ENCODE data around the gene CYP27B1. TPM values are rescaled to one million over a fixed set of nuclear protein-coding genes. Genes with fewer than 3 reads are reported as not detected.

The CYP27B1 gene
- total RNA-seq, 1 donor from 2014 or later = 3.8 TPM

Other genes with a start within 250 kb of the CYP27B1 start
- gene DDIT3, start 246.6 kb downstream of the CYP27B1 start, total RNA-seq = 20.1 and 22.0 TPM in 2 replicates
- gene MBD6, start 244.3 kb downstream of the CYP27B1 start, total RNA-seq = 73.2 and 84.8 TPM in 2 replicates
- 88.6 and 89.2 TPM in 2 replicates for gene DCTN2, start 219.9 kb downstream of the CYP27B1 start, total RNA-seq
- gene KIF5A, start 217.0 kb downstream of the CYP27B1 start, total RNA-seq = 1.5 and 2.2 TPM in 2 replicates
- 24.8 and 26.3 TPM in 2 replicates for gene PIP4K2C, start 175.9 kb downstream of the CYP27B1 start, total RNA-seq
- 25.7 and 27.5 TPM in 2 replicates for gene DTX3, start 162.3 kb downstream of the CYP27B1 start, total RNA-seq
- gene ARHGEF25, start 155.6 kb downstream of the CYP27B1 start, total RNA-seq = 0.34 and 0.51 TPM in 2 replicates
- 4.3 and 4.5 TPM in 2 replicates for gene B4GALNT1, start 133.9 kb downstream of the CYP27B1 start, total RNA-seq
- 161 and 162 TPM in 2 replicates for gene OS9, start 72.9 kb downstream of the CYP27B1 start, total RNA-seq
- gene AGAP2, start 28.3 kb downstream of the CYP27B1 start, total RNA-seq = 70.2 and 74.9 TPM in 2 replicates
- gene TSPAN31, start 22.0 kb downstream of the CYP27B1 start, total RNA-seq = 25.4 and 29.4 TPM in 2 replicates
- 113 and 114 TPM in 2 replicates for gene CDK4, start 14.8 kb downstream of the CYP27B1 start, total RNA-seq
- 24.8 and 26.0 TPM in 2 replicates for gene MARCHF9, start 12.0 kb downstream of the CYP27B1 start, total RNA-seq
- 32.5 and 33.7 TPM in 2 replicates for gene METTL1, start 5.0 kb upstream of the CYP27B1 start, total RNA-seq
- gene EEF1AKMT3, start 5.5 kb upstream of the CYP27B1 start, total RNA-seq = 2.9 and 4.2 TPM in 2 replicates
- 34.4 and 37.0 TPM in 2 replicates for gene TSFM, start 15.7 kb upstream of the CYP27B1 start, total RNA-seq
- 6.8 and 7.1 TPM in 2 replicates for gene AVIL, start 51.7 kb upstream of the CYP27B1 start, total RNA-seq
- 118 and 136 TPM in 2 replicates for gene CTDSP2, start 79.7 kb upstream of the CYP27B1 start, total RNA-seq
- 8.4 and 11.2 TPM in 2 replicates for gene ATP23, start 174.5 kb upstream of the CYP27B1 start, total RNA-seq

Measured in T-helper 1 cell treated with Interleukin-12 subunit alpha and Interleukin-12 subunit beta and Interleukin-4 antibody, amounts not matched to agents 30 ng/mL and 1 ng/mL, for 36 hours (primary cell).